NB4 (cell line): ENCODE measurements around the gene SENP3.

Experiments used
- DNase-seq: peaks from one replicate; pipeline ENCODE4 v3.0.0; 2010; ENCODE audit warnings: low read depth
- H3K4me3 ChIP-seq: one replicate; pipeline ENCODE4 v1.5.1; 2011; ENCODE audit warnings: mild to moderate bottlenecking, low read depth, low read length, moderate library complexity
- MYC ChIP-seq: IDR thresholded peaks from 2 replicates; pipeline ENCODE4 v1.6.1; 2011; ENCODE audit warnings: low read depth, low read length
- POLR2A ChIP-seq: IDR thresholded peaks from 2 replicates; pipeline ENCODE4 v1.6.1; 2011; ENCODE audit warnings: mild to moderate bottlenecking; ENCODE audit not compliant: insufficient read length; ENCODE audit errors: extremely low read depth
- TF ChIP-seq, protein P1 (sequence below): IDR thresholded peaks from 2 replicates; pipeline ENCODE4 v1.6.1; 2011; ENCODE audit warnings: low read depth, low read length
- TF ChIP-seq, protein P2 (sequence below): IDR thresholded peaks from one replicate; pipeline ENCODE4 v1.5.1; 2012; ENCODE audit warnings: low read depth, low read length

SENP3 gene

DNA sequence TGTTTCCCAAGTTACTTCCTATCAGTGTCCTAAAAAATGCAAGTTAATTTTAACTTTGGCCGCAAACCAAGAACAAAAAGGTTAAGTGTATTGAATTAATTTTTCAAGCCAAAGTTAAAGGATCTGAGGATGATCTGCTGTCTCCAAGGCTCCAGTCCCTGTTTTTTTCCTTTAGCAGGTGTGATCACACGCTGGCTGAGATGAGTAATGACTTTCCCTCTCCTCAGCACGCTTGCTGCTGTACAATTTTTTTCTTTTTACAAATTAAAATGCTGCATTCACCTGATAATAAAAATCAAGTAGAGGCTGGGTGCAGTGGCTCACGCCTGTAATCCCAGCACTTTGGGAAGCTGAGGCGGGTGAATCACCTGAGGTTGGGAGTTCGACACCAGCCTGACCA is 16.8 kb upstream of the SENP3 start:
- DNase-seq: no peak
- no peak overlapping the region for H3K4me3 ChIP-seq
- TF ChIP-seq, protein P1, sequence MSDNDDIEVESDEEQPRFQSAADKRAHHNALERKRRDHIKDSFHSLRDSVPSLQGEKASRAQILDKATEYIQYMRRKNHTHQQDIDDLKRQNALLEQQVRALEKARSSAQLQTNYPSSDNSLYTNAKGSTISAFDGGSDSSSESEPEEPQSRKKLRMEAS: no peak
- TF ChIP-seq POLR2A (no peak), MYC (no peak)

GRCh38 chr17:7548585-7549400 is 12.9 kb upstream of the SENP3 start, which contains the start of gene TNFSF12:
Gene TNFSF12, plus strand, starts transcription at chr17:7549058. Its CDS starts 96 bp downstream, at chr17:7549154.
- no peak for TF ChIP-seq MYC
- TF ChIP-seq, protein P2, sequence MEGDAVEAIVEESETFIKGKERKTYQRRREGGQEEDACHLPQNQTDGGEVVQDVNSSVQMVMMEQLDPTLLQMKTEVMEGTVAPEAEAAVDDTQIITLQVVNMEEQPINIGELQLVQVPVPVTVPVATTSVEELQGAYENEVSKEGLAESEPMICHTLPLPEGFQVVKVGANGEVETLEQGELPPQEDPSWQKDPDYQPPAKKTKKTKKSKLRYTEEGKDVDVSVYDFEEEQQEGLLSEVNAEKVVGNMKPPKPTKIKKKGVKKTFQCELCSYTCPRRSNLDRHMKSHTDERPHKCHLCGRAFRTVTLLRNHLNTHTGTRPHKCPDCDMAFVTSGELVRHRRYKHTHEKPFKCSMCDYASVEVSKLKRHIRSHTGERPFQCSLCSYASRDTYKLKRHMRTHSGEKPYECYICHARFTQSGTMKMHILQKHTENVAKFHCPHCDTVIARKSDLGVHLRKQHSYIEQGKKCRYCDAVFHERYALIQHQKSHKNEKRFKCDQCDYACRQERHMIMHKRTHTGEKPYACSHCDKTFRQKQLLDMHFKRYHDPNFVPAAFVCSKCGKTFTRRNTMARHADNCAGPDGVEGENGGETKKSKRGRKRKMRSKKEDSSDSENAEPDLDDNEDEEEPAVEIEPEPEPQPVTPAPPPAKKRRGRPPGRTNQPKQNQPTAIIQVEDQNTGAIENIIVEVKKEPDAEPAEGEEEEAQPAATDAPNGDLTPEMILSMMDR: no peak
- TF ChIP-seq, protein P1: no peak
- DNase-seq: peak; percentile 36
- H3K4me3 ChIP-seq: peak within 1 kb of the TSS; percentile 34

DNA sequence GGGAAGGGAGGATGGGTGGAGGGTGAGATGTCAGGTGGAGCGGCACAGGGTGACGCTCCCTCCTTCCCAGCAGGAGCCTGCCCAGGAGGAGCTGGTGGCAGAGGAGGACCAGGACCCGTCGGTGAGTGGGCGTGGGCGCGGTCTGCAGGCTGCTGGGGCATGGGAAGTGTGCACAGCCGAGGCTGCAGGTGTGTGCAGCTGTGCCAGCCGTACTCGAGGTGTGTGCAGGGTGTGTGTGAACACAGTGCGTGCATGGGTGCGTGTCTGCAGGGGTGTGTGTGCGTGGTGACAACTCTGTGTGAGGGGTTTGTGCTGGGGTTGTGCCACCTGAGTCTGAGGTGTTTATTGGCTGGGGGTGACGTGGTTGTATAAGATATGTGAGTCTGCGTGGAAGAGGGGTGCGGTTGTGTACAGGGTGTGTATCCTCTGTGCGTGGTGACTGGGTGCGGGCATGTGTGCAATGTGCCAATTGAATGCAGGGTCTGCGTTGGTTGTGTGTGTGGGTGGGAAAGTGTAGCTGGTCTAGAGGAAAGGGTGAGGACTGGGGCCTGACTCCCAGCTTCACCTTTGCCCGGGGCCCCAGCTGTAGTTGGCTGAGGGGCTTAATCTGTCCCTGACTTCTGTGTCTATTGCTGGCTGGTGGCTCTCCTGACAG is 12.2 kb upstream of the SENP3 start:
- H3K4me3 ChIP-seq: no peak overlapping the region
- no peak for DNase-seq
- TF ChIP-seq, protein P2: no peak
- no peak for TF ChIP-seq POLR2A
- TF ChIP-seq MYC: no peak
- TF ChIP-seq, protein P1: no peak

GRCh38 chr17:7550344-7550743 is 11.4 kb upstream of the SENP3 start:
- H3K4me3 ChIP-seq: no peak overlapping the region
- no peak for DNase-seq
- TF ChIP-seq, protein P2: no peak
- no peak for TF ChIP-seq MYC
- TF ChIP-seq, protein P1: no peak
- TF ChIP-seq POLR2A: no peak

- no peak overlapping the region for H3K4me3 ChIP-seq
- TF ChIP-seq POLR2A: no peak
- TF ChIP-seq, protein P1: no peak
- TF ChIP-seq, protein P2: no peak
- no peak for TF ChIP-seq MYC
- no peak for DNase-seq
Measured at GRCh38 chr17:7551396-7551795, 10.3 kb upstream of the SENP3 start.

GRCh38 chr17:7552621-7553051 is 9.1 kb upstream of the SENP3 start:
- TF ChIP-seq POLR2A (no peak), MYC (no peak)
- TF ChIP-seq, protein P2: no peak
- TF ChIP-seq, protein P1: no peak
- no peak for DNase-seq
- H3K4me3 ChIP-seq: no peak overlapping the region
